GM12878 (cell line): ENCODE data around the gene BMI1. TPM values are rescaled to one million over a fixed set of nuclear protein-coding genes. Genes with fewer than 3 reads are reported as not detected.
"Not testable (repeated sequence)": the region's sequence is repeated elsewhere in the genome, so short reads cannot be mapped to it uniquely, and the experiment has no call there.

Experiments
- ATAC-seq: fragments of 200-7000 bp; cut with Tn5 transposase; 3 replicates; pipeline ENCODE4 v1.9.1; 2020; ENCODE audit warnings: mild to moderate bottlenecking, moderate library complexity
- BruUV-seq: library from RNA; stranded (reverse); fragments of 400-500 nt; replicated peaks from 2 replicates; lab custom pipeline; 2021; lab: Mats Ljungman, UMichigan
- CTCF ChIA-PET: fragments of 300-600 bp; sonication (Branson Sonifier 250); formaldehyde crosslinking; extraction: SDS; loops from one replicate; lab custom pipeline; 2021; ENCODE audit warnings: inconsistent platforms; lab: Yijun Ruan, JAX
- POLR2A ChIA-PET: fragments of 350-600 bp; formaldehyde crosslinking; extraction: SDS; loops from one replicate; lab custom pipeline; 2021; ENCODE audit warnings: inconsistent platforms; lab: Charles Lee
- RAD21 ChIA-PET: fragments of 300-600 bp; sonication (Branson Sonifier 250); formaldehyde crosslinking; loops from one replicate; lab custom pipeline; 2023; ENCODE audit warnings: antibody characterized with exemption; ENCODE audit not compliant: unreplicated experiment; lab: Charles Lee
- SMC1A ChIA-PET: fragments of 300-600 bp; sonication (Branson Sonifier 250); formaldehyde crosslinking; loops from one replicate; lab custom pipeline; 2023; ENCODE audit not compliant: unreplicated experiment, uncharacterized antibody; lab: Charles Lee
- DNase-seq: peaks from one replicate; pipeline ENCODE4 v3.0.0-alpha.2; 2011; ENCODE audit warnings: low read depth, low spot score
- FAIRE-seq: peaks from 3 replicates; lab custom pipeline; 2011; peaks lifted over from hg19 to GRCh38; lab: Jason Lieb, UNC
- H2AFZ ChIP-seq: 2 replicates; pipeline ENCODE4 v1.6.0; 2011; ENCODE audit warnings: low read depth, low read length, control low read depth; ENCODE audit not compliant: control insufficient read depth
- H3K27ac ChIP-seq: 2 replicates; pipeline ENCODE4 v1.5.1; 2011; ENCODE audit warnings: control low read depth; ENCODE audit not compliant: control insufficient read depth, insufficient read depth
- H3K27me3 ChIP-seq, 2 experiments: replicated peaks in 1 of 2; 2 replicates each; pipeline versions ENCODE4 v1.6.0 to v1.6.1; 2011; ENCODE audit warnings: low read length in 1 of 2; ENCODE audit not compliant: control insufficient read depth in 2 of 2, insufficient read depth in 2 of 2
- H3K36me3 ChIP-seq, 2 experiments: 2 replicates each; pipeline ENCODE4 v1.5.1; 2011; ENCODE audit warnings: low read length in 1 of 2; ENCODE audit not compliant: control insufficient read depth in 2 of 2, insufficient read depth in 2 of 2
- H3K4me1 ChIP-seq: 2 replicates; pipeline ENCODE4 v1.6.1; 2011; ENCODE audit warnings: mild to moderate bottlenecking, low read length, moderate library complexity, mixed read lengths; ENCODE audit not compliant: control insufficient read depth, insufficient read depth
- H3K4me2 ChIP-seq: 2 replicates; pipeline ENCODE4 v1.6.0; 2011; ENCODE audit warnings: control low read depth; ENCODE audit not compliant: control insufficient read depth, insufficient read depth
- H3K4me3 ChIP-seq: fragments of 200-600 bp; sonication (generic); 2 replicates; pipeline ENCODE4 v1.5.1; 2016
- H3K79me2 ChIP-seq: 2 replicates; pipeline ENCODE4 v1.6.0; 2011; ENCODE audit warnings: low read length; ENCODE audit not compliant: control insufficient read depth, insufficient read depth
- H3K9ac ChIP-seq: 2 replicates; pipeline ENCODE4 v1.8.0; 2011; ENCODE audit warnings: low read length, control low read depth, mixed read lengths; ENCODE audit not compliant: control insufficient read depth, insufficient read depth
- H3K9me3 ChIP-seq: replicated peaks from 3 replicates; pipeline ENCODE4 v1.5.1; 2011; ENCODE audit warnings: mild to moderate bottlenecking, low read length; ENCODE audit not compliant: control insufficient read depth, insufficient read depth
- H4K20me1 ChIP-seq: 2 replicates; pipeline ENCODE4 v1.6.0; 2011; ENCODE audit not compliant: control insufficient read depth, insufficient read depth
- JUND ChIP-seq: IDR thresholded peaks from 2 replicates; pipeline ENCODE4 v1.6.1; 2012; ENCODE audit warnings: low read depth, mild to moderate bottlenecking, low read length, improper control_type of control experiment, moderate library complexity
- KDM1A ChIP-seq: fragments of 200-600 bp; sonication (generic); IDR thresholded peaks from 2 replicates; pipeline ENCODE4 v1.6.1; 2016; ENCODE audit warnings: borderline replicate concordance
- RFX5 ChIP-seq: IDR thresholded peaks from 2 replicates; pipeline ENCODE4 v1.6.1; 2011; ENCODE audit warnings: low read depth, low read length, improper control_type of control experiment
- RUNX3 ChIP-seq: IDR thresholded peaks from 2 replicates; pipeline ENCODE4 v1.6.1; 2012; ENCODE audit warnings: low read length, inconsistent platforms
- WGBS: methylation state at CpG from one replicate; pipeline ENCODE4 v1.1.6; 2016; ENCODE audit warnings: low lambda C conversion rate; ENCODE audit not compliant: insufficient replicate concordance, insufficient coverage; ENCODE audit errors: missing lambda C conversion rate; 5-methylcytosine and 5-hydroxymethylcytosine counted together
- in situ Hi-C: fragments of 300-500 bp; cut with MboI; formaldehyde crosslinking; loops from 9 replicates; pipeline ENCODE4 v1.14.3; 2018; ENCODE audit warnings: mixed read lengths
- intact Hi-C: fragments of 100-400 bp; cut with micrococcal nuclease; formaldehyde crosslinking; loops from one replicate; pipeline ENCODE4 v1.14.2; 2022; ENCODE audit not compliant: unreplicated experiment
- polyA plus RNA-seq, 11 experiments: library from polyadenylated mRNA; depleted of rRNA in 4 of 11; unstranded in 6 of 11; stranded (reverse) in 5 of 11; fragments of >200 nt; fragmentation: Nextera tagmentation in 4 of 11; fragmentation: Illumina TruSeq in 1 of 11; extraction: Ambion mirVana in 4 of 11; extraction: Trizol in 1 of 11; gene quantifications; 1 replicate in 1 of 11; 2 replicates in 10 of 11; pipeline versions ENCODE4 v1.2.1 to v1.2.3, GENCODE V29; 2011 to 2016; ENCODE audit warnings: inconsistent platforms in 2 of 11, missing spikeins in 2 of 11, low read depth in 1 of 11
- total RNA-seq, 4 experiments: library from RNA; depleted of rRNA in 3 of 4; stranded (reverse); fragments of >200 nt in 3 of 4; fragmentation: Illumina TruSeq in 1 of 4; extraction: Trizol in 1 of 4; gene quantifications; 2 replicates each; pipeline versions ENCODE4 v1.2.1 to v1.2.3, GENCODE V29; 2013 to 2021

The BMI1 gene
- total and polyA plus RNA-seq, 10 of the 15 experiments (the other 5 are each of a cell fraction or from before 2014, with no cell fraction given) = 8.0 to 49.7 (median 25.8) TPM

- TF ChIP-seq RFX5 (no peak), KDM1A (no peak), JUND (no peak), RUNX3 (no peak)
Observed at GRCh38 chr10:22309180-22310000, 11.5 kb upstream of the BMI1 start (continued).

- intact Hi-C loops = loop anchor here (10.0 kb wide), 2 partner anchors 405 to 815 kb away; partner anchors contain the start of gene PIP4K2A
- H3K4me3 ChIP-seq, H3K79me2 ChIP-seq, H3K27me3 ChIP-seq, H3K4me2 ChIP-seq, in situ Hi-C loops, H2AFZ ChIP-seq, H3K4me1 ChIP-seq, CTCF ChIA-PET, H3K9me3 ChIP-seq, H4K20me1 ChIP-seq, DNase-seq, ATAC-seq, BruUV-seq, FAIRE-seq, H3K9ac ChIP-seq, H3K36me3 ChIP-seq, H3K27ac ChIP-seq: not testable (repeated sequence)
- POLR2A ChIA-PET = interaction anchor here (0.5 kb wide), 1 partner anchor 230 kb away, joined by 6 read pairs; no protein-coding TSS in a partner anchor
- 94% methylated on average over 10 of the region's 10 CpGs for WGBS
- SMC1A ChIA-PET = interaction anchor here (0.8 to 1.5 kb wide), 2 partner anchors 13 to 39 kb away, joined by 3 read pairs; no protein-coding TSS in a partner anchor
- RAD21 ChIA-PET = interaction anchor here (1.1 kb wide), 1 partner anchor 318 kb away, joined by 3 read pairs; no protein-coding TSS in a partner anchor
Observed at GRCh38 chr10:22310012-22310411, 10.9 kb upstream of the BMI1 start.
